Upper lobe of left lung (tissue), 6 donors: ENCODE measurements around the gene GPC2. TPM values are rescaled to one million over a fixed set of nuclear protein-coding genes. Genes with fewer than 3 reads are reported as not detected.

Source experiments
- ATAC-seq, 2 donors: fragments of 200-7000 bp; cut with Tn5 transposase; one replicate each; pipeline ENCODE4 v1.9.1; 2022; ENCODE audit warnings: mild to moderate bottlenecking in 2 of 2, moderate library complexity in 2 of 2; ENCODE audit not compliant: low FRiP score in 2 of 2
- DNase-seq, 2 donors: peaks; one replicate each; pipeline ENCODE4 v3.0.0-alpha.2; 2019 to 2020
- H3K27ac ChIP-seq, 4 donors: fragments of 200-600 bp; sonication (generic); one replicate each; pipeline ENCODE4 v1.5.1; 2016 to 2019
- H3K27me3 ChIP-seq, 4 donors: fragments of 200-600 bp; sonication (generic); one replicate each; pipeline ENCODE4 v1.5.1; 2017 to 2019
- H3K36me3 ChIP-seq, 4 donors: fragments of 200-600 bp; sonication (generic); one replicate each; pipeline ENCODE4 v1.5.1; 2016 to 2019
- H3K4me1 ChIP-seq, 4 donors: fragments of 200-600 bp; sonication (generic); one replicate each; pipeline ENCODE4 v1.5.1; 2018 to 2019
- H3K4me3 ChIP-seq, 4 donors: fragments of 200-600 bp; sonication (generic); one replicate each; pipeline ENCODE4 v1.5.1; 2017 to 2019; ENCODE audit warnings: mild to moderate bottlenecking in 2 of 4, moderate library complexity in 1 of 4
- H3K9me3 ChIP-seq, 4 donors: fragments of 200-600 bp; sonication (generic); one replicate each; pipeline ENCODE4 v1.5.1; 2018 to 2019
- CTCF ChIP-seq, 6 experiments: fragments of 450-650 bp in 4 of 6; fragments of 200-600 bp in 2 of 6; sonication (generic) in 2 of 6; IDR thresholded peaks; one replicate each; pipeline ENCODE4 v1.5.1; 2016 to 2019; ENCODE audit warnings: antibody characterized with exemption in 6 of 6
- EP300 ChIP-seq, 4 donors: sonication (generic); formaldehyde crosslinking; IDR thresholded peaks; one replicate each; pipeline ENCODE4 v1.5.1; 2017; ENCODE audit warnings: antibody characterized with exemption in 4 of 4, control low read depth in 2 of 4
- POLR2A ChIP-seq, 4 donors: fragments of 450-650 bp; IDR thresholded peaks; one replicate each; pipeline ENCODE4 v1.5.1; 2016 to 2017; ENCODE audit warnings: antibody characterized with exemption in 4 of 4, mild to moderate bottlenecking in 2 of 4
- POLR2AphosphoS5 ChIP-seq, 2 donors: sonication (generic); formaldehyde crosslinking; IDR thresholded peaks; one replicate each; pipeline ENCODE4 v1.5.1; 2017; ENCODE audit warnings: antibody characterized with exemption in 2 of 2
- WGBS, 2 donors: methylation state at CpG; one replicate each; pipeline ENCODE4 v1.1.5; 2017 to 2018; 5-methylcytosine and 5-hydroxymethylcytosine counted together
- total RNA-seq, 6 donors: library from RNA; depleted of rRNA in 4 of 6; stranded (reverse); fragments of >200 nt in 4 of 6; gene quantifications; one replicate each; pipeline versions ENCODE4 v1.1.0 to v1.2.1, GENCODE V29; 2016 to 2021
- donor health status: DM: no; HTN: no; CAD: no; lungs with moderate emphysema.
- donor health status: DM: no; HTN: yes; CAD: no; lungs with severe emphysema.

Gene GPC2
- total RNA-seq, 6 donors from 2014 or later: 0.20 to 25.1 (median 0.96) TPM

DNA sequence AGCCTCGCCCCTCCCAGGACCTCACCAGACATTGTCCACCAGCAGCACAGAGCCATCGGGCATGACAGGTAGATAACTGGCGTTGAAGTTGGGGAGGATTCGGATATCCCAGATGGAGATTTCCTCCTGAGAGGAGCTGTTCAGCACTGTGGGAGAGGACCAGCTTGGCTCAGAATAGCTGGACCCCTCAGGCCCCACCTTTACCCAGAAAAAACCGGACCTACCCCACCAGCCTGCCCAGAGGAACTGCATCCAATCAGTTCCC lies 20.2 kb downstream of the GPC2 start:
- peaks cover 10 to 36% (median 28%) of the 10 kb centered on the region in 4 donors for H3K4me1 ChIP-seq
- no peak for TF ChIP-seq EP300 (IDR thresholded peaks at IDR 0.05)
- no peak for TF ChIP-seq POLR2A (IDR thresholded peaks at IDR 0.05)
- TF ChIP-seq CTCF (IDR thresholded peaks at IDR 0.05): no peak
- TF ChIP-seq POLR2AphosphoS5 (IDR thresholded peaks at IDR 0.05): no peak
- H3K27me3 ChIP-seq: no peaks in the 10 kb centered on the region
- no peaks in the 10 kb centered on the region for H3K9me3 ChIP-seq
- 65 to 86% methylated on average over 5 of the region's 5 CpGs for WGBS, 2 donors
- peak overlapping the region in 1 of 4 donors; percentile 98 for H3K4me3 ChIP-seq
- H3K36me3 ChIP-seq: peaks cover 3 to 45% (median 36%) of the 10 kb centered on the region in 4 donors
- ATAC-seq: no peak
- DNase-seq: no peak
- peak overlapping the region; percentile 6 to 92 (median 85) for H3K27ac ChIP-seq

GRCh38 chr7:100156331-100157068 lies 20.7 kb downstream of the GPC2 start:
- no peak for ATAC-seq
- TF ChIP-seq POLR2A (IDR thresholded peaks at IDR 0.05): no peak
- TF ChIP-seq EP300 (IDR thresholded peaks at IDR 0.05): no peak
- no peak for TF ChIP-seq POLR2AphosphoS5 (IDR thresholded peaks at IDR 0.05)
- no peak for TF ChIP-seq CTCF (IDR thresholded peaks at IDR 0.05)
- 81 to 86% methylated on average over 16 of the region's 16 CpGs for WGBS, 2 donors
- Histone ChIP-seq H3K4me3 (peak overlapping the region in 1 of 4 donors; percentile 98), H3K27ac (peak overlapping the region in 3 of 4 donors; percentile 6 to 89 (median 81)), H3K9me3 (no peaks in the 10 kb centered on the region), H3K27me3 (no peaks in the 10 kb centered on the region), H3K4me1 (peaks cover 10 to 36% (median 31%) of the 10 kb centered on the region in 4 donors), H3K36me3 (peaks cover 3 to 45% (median 36%) of the 10 kb centered on the region in 4 donors)
- DNase-seq: no peak

- no peaks in the 10 kb centered on the region for H3K9me3 ChIP-seq
- peaks cover 3 to 45% (median 36%) of the 10 kb centered on the region in 4 donors for H3K36me3 ChIP-seq
- no peak for ATAC-seq
- H3K4me1 ChIP-seq: peaks cover 10 to 43% (median 32%) of the 10 kb centered on the region in 4 donors
- peak in 1 of 2 donors; percentile 51 for DNase-seq
- H3K27me3 ChIP-seq: no peaks in the 10 kb centered on the region
- TF ChIP-seq POLR2AphosphoS5 (IDR thresholded peaks at IDR 0.05): no peak
- no peak for TF ChIP-seq POLR2A (IDR thresholded peaks at IDR 0.05)
- no peak for TF ChIP-seq CTCF (IDR thresholded peaks at IDR 0.05)
- TF ChIP-seq EP300 (IDR thresholded peaks at IDR 0.05): no peak
- 89 to 90% methylated on average over 19 to 20 of the region's 20 CpGs for WGBS, 2 donors
- H3K27ac ChIP-seq: no peak overlapping the region
- no peak overlapping the region for H3K4me3 ChIP-seq
These were observed 21.4 kb downstream of the GPC2 start for GRCh38 chr7:100155553-100156317.

- TF ChIP-seq CTCF (IDR thresholded peaks at IDR 0.05) (no peak), POLR2A (IDR thresholded peaks at IDR 0.05) (no peak), POLR2AphosphoS5 (IDR thresholded peaks at IDR 0.05) (no peak), EP300 (IDR thresholded peaks at IDR 0.05) (no peak)
- ATAC-seq: no peak
- peak in 1 of 2 donors; percentile 68 for DNase-seq
- Histone ChIP-seq H3K36me3 (peaks cover 3 to 45% (median 36%) of the 10 kb centered on the region in 4 donors), H3K4me1 (peaks cover 13 to 51% (median 37%) of the 10 kb centered on the region in 4 donors), H3K27ac (peak overlapping the region in 1 of 4 donors; percentile 7), H3K4me3 (no peak overlapping the region), H3K27me3 (no peaks in the 10 kb centered on the region), H3K9me3 (no peaks in the 10 kb centered on the region)
- 59 to 83% methylated on average over 7 to 27 of the region's 30 CpGs for WGBS, 2 donors
These were observed 22.3 kb downstream of the GPC2 start for GRCh38 chr7:100154651-100155491.
